ENCODE results near the gene PRKCH.

The PRKCH gene

DNA sequence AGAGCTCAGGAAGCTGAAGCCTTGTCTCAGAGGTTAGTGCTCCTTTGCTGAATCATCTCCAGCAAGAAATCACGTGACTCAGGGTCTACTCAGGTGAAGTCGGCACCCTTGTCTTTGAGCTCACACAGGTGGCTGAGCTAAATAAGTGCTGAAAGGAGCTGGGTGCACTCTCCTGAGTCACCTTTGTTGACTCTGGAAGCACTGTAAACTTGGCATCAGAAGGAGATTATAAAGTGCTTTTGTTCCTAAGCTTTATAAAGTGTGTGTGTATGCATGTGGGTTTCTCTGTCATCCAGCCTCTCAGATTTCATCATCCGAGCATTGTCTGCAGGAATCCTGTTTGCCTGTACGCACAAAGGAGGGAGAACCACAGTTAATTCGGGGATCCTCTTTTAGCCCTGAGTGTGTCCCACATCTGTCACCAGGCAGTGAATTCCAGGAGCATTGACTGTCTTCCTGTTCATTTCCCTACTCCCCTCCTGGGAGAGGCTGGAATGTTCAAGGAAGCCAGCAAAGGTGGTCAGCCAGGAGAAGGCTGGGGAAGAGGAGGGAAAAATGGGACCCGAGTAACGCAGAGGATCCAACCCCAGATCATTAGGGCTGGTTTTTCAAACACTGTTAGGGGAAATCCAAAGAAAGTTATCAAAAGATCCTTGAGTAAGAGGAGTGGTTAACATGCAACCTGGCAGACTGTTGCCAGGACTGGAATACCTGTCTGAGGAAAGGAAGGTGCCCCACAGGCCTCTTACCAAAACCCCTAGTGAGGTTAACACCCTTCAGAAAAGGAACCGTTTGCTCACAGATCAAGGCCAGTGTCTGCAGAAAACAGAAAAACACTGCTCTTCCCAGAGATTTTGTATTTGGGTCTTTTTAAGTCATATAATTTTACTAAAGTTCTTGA, 216.4 kb downstream of the PRKCH start:
- DNase-seq = peak; percentile 38

DNA sequence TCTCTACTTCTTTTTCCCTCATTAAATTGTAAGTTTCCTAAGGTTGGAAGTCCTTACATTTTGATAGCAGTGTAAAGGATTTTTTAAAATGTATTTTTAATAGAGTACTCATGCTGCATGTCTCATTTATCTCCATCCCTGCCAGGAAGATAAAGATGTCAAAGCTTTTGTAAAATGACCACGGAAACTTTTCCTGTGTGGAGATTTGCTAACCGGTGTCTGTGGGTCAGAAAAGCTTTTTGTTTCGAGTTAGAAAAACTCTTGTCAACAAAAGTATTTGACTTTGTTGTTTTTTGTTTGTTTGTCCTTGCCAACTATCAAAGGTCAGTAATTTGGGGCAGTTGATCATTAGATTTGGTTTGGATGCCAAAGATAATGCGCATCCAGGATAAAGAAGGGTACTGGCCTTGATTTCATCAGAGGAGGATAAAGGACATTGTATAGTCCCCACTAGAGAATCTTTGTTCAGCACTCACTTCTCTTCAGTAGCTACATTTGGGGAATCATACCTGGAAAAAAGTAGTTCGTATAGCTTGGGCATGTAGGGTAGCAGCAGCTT, 217.2 kb downstream of the PRKCH start:
- DNase-seq = no peak

DNA sequence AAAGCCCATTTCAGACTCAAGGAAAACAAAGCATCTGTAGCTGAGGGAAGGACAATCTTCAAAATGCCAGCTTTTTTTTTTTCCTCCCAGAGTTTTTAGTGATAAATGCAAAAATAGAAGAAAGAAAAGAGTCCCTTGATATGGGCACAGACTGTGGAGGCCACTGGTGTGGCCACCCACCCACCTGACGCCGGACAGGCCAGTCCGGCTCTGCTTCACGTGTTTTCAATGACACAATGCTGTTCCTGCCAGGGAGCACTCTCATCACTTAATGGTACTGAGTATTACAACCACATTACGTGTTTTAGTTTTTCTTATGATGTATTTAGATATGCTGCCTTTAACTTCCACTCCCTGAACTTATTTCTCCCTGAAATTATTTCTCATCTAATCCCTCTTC, 218.3 kb downstream of the PRKCH start:
- DNase-seq = no peak

DNA sequence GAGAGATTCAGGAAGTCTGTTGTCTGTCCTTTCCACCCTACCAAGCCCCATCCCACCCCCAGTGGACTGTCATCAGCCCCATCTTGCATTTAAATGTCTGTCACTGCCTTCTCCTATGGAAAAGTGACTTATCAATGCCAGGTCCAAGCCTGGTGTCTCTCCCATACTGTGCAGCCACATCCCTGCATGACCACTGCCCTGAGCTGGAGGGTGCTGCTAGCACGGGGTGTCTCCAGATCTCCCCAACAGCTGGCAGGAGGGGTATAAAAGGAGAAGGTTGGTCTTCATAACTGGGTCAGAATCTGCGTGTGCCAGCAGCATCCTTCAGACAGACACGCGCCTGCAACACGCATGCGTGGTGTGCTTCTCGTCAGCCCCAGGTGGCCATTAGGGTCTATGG, 219.6 kb downstream of the PRKCH start:
- DNase-seq = no peak

DNA sequence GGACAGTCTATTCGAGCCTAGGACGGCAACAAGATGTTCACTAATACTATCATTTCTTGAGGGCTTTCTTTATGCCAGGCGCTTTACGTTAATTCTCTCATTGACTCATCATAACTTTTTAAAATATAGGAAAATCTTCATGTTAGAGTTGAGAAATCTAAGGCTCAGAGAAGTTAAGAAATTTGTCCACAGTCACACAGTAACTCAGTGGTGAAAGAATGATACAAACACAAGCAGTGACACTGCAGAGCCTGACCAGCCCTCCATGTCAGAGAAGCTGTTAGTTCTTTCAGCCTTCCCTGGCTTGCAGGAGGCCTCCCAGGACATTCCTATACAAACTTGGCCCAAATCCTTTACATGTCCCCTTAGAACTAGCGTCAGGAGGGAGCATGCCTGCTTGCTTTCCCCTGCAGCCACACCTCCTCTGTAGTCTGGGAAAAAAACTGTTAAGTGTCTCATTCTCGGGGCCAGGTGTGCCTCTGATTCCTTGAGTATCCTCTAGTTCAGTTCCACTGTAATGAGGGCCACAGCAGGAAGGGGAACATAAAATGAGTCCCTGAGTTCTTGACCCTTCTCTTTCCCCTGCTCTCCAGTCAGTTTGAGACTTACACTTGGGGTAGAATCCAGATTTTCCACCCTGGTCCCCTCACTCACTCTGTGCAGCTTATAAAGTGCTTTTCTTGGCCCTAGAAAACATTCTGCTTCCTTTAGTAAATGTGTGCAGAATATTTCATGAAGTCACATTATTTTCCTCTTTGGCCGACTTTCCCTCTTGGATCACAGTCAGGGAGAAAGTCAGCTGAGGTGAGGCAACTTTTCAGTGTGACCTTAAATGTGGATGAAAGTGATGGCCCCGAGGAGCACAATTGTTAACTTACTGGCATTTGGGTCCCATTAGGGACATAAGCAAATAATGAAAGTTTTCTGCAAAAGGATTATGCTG, 221.7 kb downstream of the PRKCH start:
- DNase-seq = no peak

DNA sequence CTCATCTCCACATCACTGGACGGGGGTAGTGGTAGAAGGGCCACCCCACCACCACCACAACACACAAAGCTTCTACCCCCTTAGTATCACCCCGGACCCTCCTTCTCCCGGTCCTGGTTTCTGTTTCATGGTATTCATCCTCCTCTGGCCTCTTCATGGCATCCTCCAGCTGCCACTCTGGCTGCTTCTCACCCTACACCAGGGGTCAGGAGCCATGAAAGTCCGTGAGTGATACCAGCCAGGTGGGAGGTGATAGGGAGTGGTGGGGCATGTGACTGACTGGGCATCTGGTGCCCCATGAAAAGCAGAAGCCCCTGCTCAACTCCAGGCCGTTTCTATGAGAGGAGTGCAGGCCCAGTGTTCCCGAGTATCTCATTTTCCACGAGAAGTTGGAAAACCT, 222.6 kb downstream of the PRKCH start:
- DNase-seq = no peak

DNA sequence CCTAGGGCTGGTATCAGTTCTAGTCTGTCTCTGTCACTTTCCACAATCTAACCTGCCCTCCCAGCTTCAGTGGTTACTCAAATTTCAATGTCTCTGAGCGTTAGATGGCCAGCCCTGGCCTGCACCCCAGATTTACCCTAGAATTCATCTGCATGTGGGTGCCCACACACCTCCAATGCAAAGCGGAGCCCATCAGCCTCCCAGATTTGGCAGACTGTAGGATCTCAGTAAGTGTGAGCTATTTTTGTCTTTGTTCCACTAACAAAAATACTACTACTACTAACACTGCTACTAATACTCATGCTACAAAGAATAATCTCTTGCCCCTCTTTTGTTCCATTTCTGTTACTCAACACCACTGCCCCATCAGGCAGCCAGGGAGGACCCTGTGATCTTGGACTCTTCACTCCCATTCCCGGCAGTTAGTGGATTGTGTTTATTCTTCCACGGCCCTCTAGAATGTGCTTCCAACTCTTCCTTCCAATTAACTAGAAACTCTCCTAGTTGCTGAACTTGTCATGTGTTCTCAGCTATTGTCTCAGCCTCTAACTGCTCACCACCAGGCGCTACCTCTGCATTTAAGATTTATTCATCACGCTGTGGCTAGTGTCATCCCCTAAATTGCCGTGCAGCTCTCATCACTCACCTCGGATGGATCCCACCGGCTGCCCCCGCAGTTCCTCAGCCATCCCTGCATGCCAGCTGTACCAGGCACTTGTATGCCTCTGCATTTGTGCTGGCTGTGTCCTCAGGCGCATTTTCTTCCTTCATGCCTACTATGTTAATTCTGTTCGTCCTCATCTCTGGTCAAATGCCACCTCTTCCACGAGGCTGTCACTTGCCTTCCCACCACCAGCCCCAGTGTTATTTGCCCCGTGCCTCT, 223.3 kb downstream of the PRKCH start:
- no peak for DNase-seq

DNA sequence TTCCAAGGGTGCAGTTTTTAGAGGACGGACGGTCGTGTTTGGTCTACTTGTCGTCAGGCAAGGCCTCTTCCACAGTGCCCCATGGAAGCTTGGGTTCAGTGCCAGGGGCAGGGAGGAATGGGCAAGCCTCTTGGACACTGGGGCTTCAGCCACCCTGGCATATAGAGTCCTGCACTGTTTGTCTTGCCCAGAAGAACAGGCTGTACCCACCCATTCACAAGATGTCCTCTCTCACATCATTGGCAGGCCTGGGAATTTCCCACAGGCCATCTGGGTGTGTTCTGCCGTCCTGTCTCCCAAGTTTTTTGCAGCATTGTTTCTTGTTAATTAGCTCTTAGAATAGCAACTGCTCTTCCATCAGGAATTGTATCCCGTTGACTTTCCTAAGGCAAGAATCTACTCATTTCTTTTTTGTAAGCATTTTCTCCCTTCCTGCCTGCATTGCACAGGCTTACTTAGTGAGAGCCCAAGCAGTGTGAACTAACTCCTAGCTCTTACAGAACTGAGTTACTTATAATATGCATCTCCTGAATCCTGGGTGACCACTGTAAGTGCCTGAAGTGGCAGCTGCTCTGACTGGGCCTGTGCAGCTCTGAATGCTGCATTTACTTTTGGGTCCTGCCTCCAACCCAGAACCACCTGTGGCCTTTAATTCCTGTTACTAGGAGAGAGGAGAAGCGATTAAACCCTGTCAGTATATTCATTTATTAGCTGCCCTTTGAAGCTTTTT, 224.5 kb downstream of the PRKCH start:
- DNase-seq = no peak

DNA sequence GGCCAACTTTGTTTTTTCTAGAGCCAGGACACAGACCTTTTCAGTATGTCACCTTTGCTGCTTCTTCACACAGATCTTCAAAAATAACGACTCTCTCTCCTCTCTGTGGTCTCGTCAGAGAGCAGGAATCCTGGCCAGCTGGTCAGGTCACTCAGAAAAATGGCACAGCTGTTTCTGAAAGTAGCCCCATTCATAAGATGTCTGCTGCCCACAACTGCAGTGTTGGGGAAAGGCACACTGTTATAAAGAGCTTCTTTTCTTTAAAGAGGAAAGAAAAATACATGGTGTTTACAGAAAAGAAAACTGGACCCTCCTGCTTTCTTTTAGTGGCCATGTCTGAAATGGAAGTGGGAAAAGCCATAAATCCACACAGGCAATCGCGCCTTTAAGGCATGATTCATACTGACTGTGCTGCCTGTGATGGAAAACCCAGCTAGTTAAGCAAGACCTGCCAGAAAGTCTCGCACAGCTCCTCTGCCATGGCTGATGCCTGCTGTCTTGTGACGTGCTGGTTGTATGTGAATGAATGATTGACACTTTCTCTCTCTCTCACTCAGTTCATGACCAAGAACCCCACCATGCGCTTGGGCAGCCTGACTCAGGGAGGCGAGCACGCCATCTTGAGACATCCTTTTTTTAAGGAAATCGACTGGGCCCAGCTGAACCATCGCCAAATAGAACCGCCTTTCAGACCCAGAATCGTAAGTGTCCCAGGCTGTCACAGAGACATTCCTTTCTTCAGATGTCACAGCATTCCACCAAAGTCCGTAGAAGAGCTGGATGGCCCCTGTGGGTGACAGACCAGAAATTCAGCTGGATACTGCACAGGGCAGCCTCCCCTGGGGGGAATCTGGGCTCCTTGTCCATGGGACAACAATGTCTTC, 226.0 kb downstream of the PRKCH start:
- DNase-seq = no peak

DNA sequence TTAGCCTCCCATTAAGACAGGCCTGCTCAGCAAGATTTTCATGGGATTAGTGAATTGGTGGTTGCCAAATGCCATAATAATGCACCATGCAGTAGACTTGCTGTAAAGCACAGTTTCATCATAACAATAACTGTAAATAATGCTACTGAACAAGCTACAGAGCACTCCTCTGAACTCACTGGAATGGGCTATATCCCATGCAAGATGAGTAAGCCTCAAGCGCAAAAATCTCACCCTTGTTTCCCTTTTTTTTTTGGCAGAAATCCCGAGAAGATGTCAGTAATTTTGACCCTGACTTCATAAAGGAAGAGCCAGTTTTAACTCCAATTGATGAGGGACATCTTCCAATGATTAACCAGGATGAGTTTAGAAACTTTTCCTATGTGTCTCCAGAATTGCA, 228.0 kb downstream of the PRKCH start:
- no peak for DNase-seq

DNA sequence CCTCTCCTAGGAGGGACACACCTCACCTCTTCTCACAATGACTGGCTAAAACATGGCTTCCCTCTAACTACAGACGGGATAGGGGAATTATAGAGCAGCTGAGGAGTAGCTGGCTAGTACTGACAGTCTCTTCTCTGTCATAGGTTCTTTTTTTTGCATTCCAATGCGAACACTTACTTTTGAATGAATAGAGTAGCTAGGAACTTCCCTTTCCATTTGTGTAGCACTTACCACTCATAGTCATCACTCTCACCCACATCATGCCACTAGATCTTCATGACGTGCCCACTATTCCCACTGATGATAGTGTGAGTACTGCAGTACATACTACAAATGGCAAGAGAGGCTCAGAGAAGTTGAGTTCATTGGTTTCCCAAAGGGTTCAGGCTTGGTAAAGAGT, 230.0 kb downstream of the PRKCH start:
- peak; percentile 2 for DNase-seq

DNA sequence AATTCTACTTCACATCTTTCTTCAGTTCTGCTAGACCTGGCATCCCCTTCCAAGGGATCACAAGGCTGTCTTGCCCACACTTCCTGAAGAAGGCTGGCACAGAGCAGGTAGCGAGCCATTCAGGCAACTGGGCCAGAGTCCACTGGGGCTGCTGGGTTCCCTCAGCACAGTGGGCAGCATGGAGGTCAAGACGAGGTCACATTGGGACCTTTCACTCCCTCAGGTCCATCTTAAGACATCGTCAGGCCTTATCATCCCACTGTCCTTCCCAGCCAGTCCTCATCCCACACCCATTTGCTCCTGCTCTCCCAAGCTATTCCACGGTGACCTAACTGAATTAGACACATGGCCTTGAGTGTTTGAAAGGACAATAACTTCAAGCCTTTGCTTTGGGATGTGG, 230.9 kb downstream of the PRKCH start:
- DNase-seq = no peak

DNA sequence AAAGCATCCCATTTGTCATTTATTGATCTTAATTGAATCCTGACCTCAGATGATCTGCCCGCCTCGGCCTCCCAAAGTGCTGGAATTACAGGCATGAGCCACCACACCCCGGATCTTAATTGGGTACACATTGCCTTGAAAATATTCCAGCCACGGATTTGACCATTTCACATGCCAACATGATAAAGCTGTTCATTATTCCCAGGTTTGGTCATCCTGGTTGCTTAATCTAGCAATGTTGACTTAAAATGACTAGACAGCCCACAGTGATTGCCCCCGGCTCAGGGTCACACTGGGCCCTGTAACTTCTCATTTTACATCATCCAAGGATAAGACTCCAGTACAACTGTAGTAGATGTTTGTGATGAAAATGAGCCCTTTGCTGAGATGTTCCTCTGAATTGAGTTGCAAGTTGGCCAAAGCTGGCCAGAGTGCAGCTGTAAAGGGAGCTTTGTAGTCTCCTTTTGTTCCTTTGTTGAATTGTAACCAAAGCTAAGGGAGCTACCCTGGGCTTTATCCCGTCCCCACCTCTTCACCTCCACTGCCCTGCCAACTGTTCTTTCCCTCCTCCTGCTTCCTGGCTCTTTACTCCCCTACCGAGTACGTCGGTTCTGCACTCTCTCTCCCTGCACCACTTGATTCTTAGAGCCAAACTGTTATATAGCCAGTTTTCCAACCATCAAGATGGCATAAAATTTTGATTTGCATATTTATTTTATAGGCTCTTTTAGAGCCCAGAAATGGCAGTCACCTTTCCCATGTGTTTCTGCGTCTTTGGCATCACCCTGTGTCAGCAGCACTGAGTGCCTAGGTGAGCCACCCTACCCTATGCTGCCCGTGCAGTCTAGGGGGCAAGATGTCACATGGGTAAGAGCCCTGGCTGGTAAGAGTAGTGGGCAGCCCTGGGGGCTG, 232.6 kb downstream of the PRKCH start:
- peak; percentile 5 for DNase-seq

DNA sequence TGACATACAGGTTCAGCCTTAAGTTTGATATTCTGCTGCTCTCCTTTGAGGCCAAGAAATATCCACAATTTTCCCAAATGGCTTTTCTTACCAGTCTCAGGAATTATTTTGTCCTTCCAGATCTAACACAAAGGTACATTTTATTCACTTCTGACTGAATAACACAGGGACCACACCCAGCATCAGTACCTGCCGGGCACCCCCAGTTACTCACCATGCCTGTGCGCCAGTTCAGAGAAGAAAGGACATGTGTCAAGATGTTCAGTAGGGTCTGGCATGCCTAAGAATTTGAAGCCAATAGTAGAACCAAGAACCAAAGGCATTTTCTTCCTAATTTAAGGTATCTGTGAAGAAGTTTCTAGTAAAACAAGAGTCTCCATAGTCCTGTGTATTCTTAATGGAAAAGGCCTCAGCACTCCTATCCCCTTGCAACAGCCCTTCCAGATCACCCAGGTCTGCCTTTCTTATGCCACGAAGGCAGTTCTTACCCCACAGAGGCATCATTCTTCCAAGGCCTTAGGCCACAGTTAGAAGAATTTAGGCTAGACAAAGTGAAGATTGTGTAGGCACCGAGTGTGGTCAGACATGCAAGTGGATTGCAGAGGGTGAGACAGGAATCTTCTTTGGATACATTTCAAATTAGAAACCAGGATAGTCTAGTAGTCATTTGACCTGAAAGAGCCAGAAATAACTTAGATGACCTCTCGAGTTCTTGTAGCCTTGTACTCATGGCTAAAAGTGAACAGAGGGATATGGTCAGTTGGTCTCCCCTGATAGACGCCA, 233.9 kb downstream of the PRKCH start:
- no peak for DNase-seq

DNA sequence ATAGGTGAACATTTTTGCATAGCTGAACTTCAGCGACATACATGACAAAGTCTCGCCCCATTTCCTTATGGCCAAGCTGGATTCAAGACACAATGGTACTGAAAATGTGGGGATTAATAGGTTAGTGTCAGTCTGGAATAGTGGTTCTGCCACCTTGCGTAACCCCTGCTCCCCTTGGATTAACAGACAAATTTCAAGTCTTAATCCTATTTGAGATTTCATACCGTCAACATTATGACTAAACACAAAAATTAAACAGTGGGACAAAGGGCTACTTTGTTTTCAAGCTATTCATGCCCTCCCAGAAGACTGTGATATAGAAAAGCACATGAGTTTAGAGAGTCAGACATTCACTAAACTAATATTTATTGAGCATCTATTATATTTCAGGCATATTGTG, 235.1 kb downstream of the PRKCH start:
- DNase-seq = no peak

DNA sequence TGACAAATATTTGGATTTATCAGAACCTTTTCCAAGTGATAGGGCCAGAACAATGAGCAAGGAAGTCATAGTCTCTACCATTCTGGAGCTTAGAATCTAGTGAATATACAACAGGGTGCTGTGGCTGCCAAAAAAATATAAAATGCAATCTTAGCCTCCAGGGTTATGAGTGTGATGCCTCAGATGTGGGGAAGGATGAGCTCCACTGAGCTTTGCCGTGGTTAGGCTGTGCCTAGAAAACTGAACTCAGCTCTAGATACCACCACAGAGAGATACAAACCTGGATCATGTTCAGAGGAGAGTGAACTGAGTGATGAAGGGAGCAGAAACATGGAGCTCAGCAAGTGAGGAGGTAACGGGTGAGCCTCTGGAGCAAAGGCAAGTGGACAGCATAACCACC, 235.9 kb downstream of the PRKCH start:
- DNase-seq = no peak

DNA sequence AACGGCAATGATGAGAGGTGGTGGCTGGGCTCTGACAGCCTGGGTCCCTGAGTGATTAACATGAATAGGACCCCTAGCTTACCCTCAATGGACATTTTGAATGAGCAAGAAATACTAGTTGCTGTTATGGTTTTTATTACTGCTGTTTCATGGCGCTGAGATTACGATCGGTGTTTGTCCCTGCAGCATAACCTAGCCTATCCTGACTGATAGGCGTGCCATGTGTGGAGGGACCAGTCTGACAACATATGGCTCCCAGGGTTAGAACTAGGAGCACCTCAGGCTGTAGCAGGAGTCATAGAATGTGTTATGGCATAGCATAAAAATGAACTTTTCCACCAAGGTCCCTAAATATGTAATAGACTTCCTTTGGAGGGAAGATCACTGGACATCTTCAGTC, 236.5 kb downstream of the PRKCH start:
- no peak for DNase-seq

DNA sequence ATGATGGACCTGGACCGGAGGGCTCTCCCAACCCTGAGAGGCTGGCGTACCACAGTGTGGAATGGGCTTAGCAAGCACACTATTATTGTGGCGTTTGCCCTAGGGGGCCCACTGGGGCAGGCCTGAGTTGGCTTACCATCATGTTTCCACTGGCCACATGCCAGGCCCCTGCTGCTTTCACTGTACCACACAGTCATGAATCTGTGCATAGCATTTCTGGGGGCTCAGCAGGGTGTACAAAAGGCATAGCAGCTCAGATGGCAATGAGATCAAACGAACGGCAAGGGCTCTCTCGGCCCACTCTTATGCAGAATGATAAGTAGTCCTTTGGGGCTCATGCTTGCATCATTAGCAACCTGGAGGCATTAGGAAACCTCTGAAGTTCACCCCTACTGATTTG, 236.9 kb downstream of the PRKCH start:
- no peak for DNase-seq

Data from OCI-M1 (cell line).